ENCODE measurements around the gene SLC44A1.

- TF ChIP-seq CTCF (IDR thresholded peaks at IDR 0.05; ENCODE audit: low read length) (no peak), EZH2 (IDR thresholded peaks at IDR 0.05; ENCODE audit: borderline replicate concordance, low read length) (no peak)
Measured at GRCh38 chr9:105259731-105260612, 15.5 kb downstream of the SLC44A1 start.

All from OCI-LY1 (cell line).